ENCODE measurements around the gene BAIAP3.

DNA sequence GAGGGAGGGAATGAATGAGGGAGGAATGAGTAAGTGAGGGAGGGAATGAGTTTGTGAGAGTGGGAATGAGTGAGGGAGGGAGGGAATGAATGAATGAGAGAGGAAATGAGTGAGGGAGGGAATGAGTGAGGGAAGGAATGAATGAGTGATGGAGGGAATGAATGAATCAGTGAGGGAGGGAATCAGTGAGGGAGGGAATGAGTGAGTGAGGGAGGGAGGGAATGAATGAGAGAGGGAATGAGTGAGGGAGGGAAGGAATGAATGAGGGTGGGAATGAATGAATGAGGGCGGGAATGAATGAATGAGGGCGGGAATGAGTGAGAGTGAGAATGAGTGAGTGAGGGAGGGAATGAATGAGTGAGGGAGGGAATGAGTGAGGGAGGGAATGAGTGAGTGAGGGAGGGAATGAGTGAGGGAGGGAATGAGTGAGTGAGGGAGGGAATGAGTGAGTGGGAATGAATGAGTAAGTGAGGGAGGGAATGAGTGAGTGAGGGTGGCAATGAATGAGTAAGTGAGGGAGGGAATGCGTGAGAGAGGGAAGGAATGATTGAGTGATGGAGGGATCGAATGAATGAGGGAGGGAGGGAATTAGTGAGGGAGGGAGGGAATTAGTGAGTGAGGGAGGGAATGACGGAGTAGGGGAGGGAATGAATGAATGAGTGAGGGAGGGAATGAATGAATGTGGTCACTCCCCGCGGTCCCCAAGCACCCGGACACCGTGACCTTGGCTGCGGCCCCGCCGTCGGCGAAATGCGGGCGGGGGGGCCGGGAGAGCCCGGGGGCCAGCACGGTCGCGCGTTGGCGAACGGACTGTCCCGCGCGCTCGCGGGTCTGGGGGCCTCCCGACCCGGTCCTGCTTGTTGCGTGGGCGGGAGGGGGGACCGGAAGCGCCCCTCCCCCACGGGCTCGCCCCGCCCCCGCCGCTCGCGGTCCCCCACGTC lies 25.1 kb upstream of the BAIAP3 start:
- TF ChIP-seq CTCF (IDR thresholded peaks at IDR 0.05) (no peak), POLR2A (IDR thresholded peaks at IDR 0.05) (no peak)
